K562 (cell line): ENCODE measurements around the gene MLC1. TPM values are rescaled to one million over a fixed set of nuclear protein-coding genes. Genes with fewer than 3 reads are reported as not detected.

Source experiments
- ESRRB ChIP-seq: fragments of 250-450 bp; sonication (Bioruptor Pico); IDR thresholded peaks from 2 replicates; pipeline ENCODE4 v1.5.0; 2020; ENCODE audit warnings: mild to moderate bottlenecking, moderate library complexity, borderline replicate concordance
- EWSR1 ChIP-seq: fragments of 450-650 bp; IDR thresholded peaks from 2 replicates; pipeline ENCODE4 v1.6.1; 2018; ENCODE audit warnings: borderline replicate concordance, mild to moderate bottlenecking, low read depth, moderate library complexity; ENCODE audit not compliant: partially characterized antibody
- JUNB ChIP-seq: fragments of 450-650 bp; formaldehyde crosslinking; conservative IDR thresholded peaks from 2 replicates; pipeline ENCODE4 v1.4.0; 2020; ENCODE audit warnings: mild to moderate bottlenecking
- KLF1 ChIP-seq: fragments of 450-650 bp; IDR thresholded peaks from 2 replicates; pipeline ENCODE4 v1.6.1; 2016; ENCODE audit warnings: missing genetic modification characterization, missing compliant biosample characterization
- KLF13 ChIP-seq: fragments of 450-650 bp; IDR thresholded peaks from 2 replicates; pipeline ENCODE4 v1.6.1; 2016; ENCODE audit warnings: missing genetic modification characterization, low read depth, mild to moderate bottlenecking, missing compliant biosample characterization, moderate library complexity, borderline replicate concordance
- KLF6 ChIP-seq: fragments of 250-450 bp; sonication (Bioruptor Pico); IDR thresholded peaks from 2 replicates; pipeline ENCODE4 v1.4.0; 2020; ENCODE audit warnings: mild to moderate bottlenecking, moderate library complexity, borderline replicate concordance
- PHB2 ChIP-seq: fragments of 450-650 bp; IDR thresholded peaks from 2 replicates; pipeline ENCODE4 v1.6.1; 2017; ENCODE audit warnings: low read depth
- PHTF2 ChIP-seq: fragments of 250-450 bp; sonication (Bioruptor Pico); IDR thresholded peaks from 2 replicates; pipeline ENCODE4 v1.5.0; 2021; ENCODE audit warnings: mild to moderate bottlenecking
- POLR2H ChIP-seq: IDR thresholded peaks from 2 replicates; pipeline ENCODE4 v1.6.1; 2016; ENCODE audit warnings: missing genetic modification characterization, low read depth, mild to moderate bottlenecking, control low read depth, missing compliant biosample characterization, moderate library complexity
- RBM34 ChIP-seq: fragments of 200-400 bp; formaldehyde crosslinking; IDR thresholded peaks from 2 replicates; pipeline ENCODE4 v1.6.1; 2018; ENCODE audit warnings: low read length, borderline replicate concordance; ENCODE audit not compliant: insufficient read depth
- RFX1 ChIP-seq: fragments of 450-650 bp; IDR thresholded peaks from 2 replicates; pipeline ENCODE4 v1.6.1; 2016; ENCODE audit warnings: mild to moderate bottlenecking, moderate library complexity
- SAFB2 ChIP-seq: fragments of 200-400 bp; formaldehyde crosslinking; IDR thresholded peaks from 2 replicates; pipeline ENCODE4 v1.6.1; 2018; ENCODE audit warnings: borderline replicate concordance, low read length, low read depth, moderate library complexity; ENCODE audit not compliant: severe bottlenecking
- ZBTB33 ChIP-seq: sonication (generic); formaldehyde crosslinking; IDR thresholded peaks from 2 replicates; pipeline ENCODE4 v1.8.1; 2023; ENCODE audit warnings: mild to moderate bottlenecking, missing genetic modification reagents
- ZNF184 ChIP-seq: sonication (generic); formaldehyde crosslinking; IDR thresholded peaks from 2 replicates; pipeline ENCODE4 v1.5.0; 2020; ENCODE audit warnings: missing genetic modification reagents
- ZNF785 ChIP-seq: fragments of 250-450 bp; sonication (Bioruptor Pico); IDR thresholded peaks from 2 replicates; pipeline ENCODE4 v1.4.0; 2020; ENCODE audit warnings: mild to moderate bottlenecking
- polyA plus RNA-seq, 8 experiments: library from polyadenylated mRNA; depleted of rRNA in 4 of 8; stranded (reverse) in 5 of 8; unstranded in 3 of 8; fragments of >200 nt; fragmentation: Nextera tagmentation in 2 of 8; fragmentation: Illumina TruSeq in 1 of 8; extraction: Ambion mirVana in 2 of 8; extraction: Trizol in 1 of 8; gene quantifications; 2 replicates each; pipeline versions ENCODE4 v1.2.1 to v1.2.3, GENCODE V29; 2011 to 2014; ENCODE audit warnings: inconsistent platforms in 1 of 8, missing spikeins in 1 of 8
- total RNA-seq, 7 experiments: library from RNA; depleted of rRNA in 6 of 7; stranded (reverse); fragments of >200 nt in 6 of 7; fragmentation: Illumina TruSeq in 2 of 7; extraction: Trizol in 2 of 7; gene quantifications; 2 replicates each; pipeline versions ENCODE4 v1.2.1 to v1.2.3, GENCODE V29; 2011 to 2021; ENCODE audit warnings: low replicate concordance in 1 of 7
- TF ChIP-seq, protein P1 (sequence below): fragments of 200-600 bp; sonication (generic); IDR thresholded peaks from one replicate; pipeline ENCODE4 v1.6.1; 2012; ENCODE audit warnings: mild to moderate bottlenecking, low read depth, low read length, inconsistent platforms

MLC1 gene
- total and polyA plus RNA-seq, 9 of the 15 experiments (the other 6 are each of a cell fraction or from before 2014, with no cell fraction given) = 0.06 to 0.98 (median 0.39) TPM

DNA sequence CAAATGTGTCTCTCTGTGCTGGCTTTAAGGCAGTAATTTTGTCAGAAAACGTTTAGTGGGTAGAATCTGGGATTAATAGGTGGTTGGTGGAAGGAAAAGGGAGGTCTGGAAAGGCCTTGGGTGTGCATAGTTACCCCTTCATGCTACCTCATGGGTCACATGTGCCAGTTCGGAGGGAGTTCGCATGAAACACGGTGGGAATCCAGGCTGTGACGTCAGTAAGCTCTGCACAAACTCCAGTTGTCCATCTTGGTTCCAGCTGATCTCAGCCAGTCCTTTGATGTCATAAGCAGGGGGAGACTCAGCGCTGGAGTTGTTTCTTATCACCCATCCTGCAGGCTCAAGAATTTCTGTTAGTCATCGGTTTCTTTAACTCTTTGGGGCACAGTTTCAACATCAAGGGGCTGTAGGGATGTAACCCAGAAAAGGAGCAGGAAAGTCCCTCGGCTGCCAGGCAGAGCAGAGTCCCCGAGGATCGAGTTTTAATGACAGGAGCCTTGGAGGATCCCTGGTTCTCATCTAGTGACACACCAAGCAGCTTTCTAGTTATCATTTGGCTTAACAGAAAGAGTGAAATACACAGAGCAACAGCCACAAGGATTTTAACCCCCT, 33.4 kb upstream of the MLC1 start (continued):
- TF ChIP-seq, protein P1, sequence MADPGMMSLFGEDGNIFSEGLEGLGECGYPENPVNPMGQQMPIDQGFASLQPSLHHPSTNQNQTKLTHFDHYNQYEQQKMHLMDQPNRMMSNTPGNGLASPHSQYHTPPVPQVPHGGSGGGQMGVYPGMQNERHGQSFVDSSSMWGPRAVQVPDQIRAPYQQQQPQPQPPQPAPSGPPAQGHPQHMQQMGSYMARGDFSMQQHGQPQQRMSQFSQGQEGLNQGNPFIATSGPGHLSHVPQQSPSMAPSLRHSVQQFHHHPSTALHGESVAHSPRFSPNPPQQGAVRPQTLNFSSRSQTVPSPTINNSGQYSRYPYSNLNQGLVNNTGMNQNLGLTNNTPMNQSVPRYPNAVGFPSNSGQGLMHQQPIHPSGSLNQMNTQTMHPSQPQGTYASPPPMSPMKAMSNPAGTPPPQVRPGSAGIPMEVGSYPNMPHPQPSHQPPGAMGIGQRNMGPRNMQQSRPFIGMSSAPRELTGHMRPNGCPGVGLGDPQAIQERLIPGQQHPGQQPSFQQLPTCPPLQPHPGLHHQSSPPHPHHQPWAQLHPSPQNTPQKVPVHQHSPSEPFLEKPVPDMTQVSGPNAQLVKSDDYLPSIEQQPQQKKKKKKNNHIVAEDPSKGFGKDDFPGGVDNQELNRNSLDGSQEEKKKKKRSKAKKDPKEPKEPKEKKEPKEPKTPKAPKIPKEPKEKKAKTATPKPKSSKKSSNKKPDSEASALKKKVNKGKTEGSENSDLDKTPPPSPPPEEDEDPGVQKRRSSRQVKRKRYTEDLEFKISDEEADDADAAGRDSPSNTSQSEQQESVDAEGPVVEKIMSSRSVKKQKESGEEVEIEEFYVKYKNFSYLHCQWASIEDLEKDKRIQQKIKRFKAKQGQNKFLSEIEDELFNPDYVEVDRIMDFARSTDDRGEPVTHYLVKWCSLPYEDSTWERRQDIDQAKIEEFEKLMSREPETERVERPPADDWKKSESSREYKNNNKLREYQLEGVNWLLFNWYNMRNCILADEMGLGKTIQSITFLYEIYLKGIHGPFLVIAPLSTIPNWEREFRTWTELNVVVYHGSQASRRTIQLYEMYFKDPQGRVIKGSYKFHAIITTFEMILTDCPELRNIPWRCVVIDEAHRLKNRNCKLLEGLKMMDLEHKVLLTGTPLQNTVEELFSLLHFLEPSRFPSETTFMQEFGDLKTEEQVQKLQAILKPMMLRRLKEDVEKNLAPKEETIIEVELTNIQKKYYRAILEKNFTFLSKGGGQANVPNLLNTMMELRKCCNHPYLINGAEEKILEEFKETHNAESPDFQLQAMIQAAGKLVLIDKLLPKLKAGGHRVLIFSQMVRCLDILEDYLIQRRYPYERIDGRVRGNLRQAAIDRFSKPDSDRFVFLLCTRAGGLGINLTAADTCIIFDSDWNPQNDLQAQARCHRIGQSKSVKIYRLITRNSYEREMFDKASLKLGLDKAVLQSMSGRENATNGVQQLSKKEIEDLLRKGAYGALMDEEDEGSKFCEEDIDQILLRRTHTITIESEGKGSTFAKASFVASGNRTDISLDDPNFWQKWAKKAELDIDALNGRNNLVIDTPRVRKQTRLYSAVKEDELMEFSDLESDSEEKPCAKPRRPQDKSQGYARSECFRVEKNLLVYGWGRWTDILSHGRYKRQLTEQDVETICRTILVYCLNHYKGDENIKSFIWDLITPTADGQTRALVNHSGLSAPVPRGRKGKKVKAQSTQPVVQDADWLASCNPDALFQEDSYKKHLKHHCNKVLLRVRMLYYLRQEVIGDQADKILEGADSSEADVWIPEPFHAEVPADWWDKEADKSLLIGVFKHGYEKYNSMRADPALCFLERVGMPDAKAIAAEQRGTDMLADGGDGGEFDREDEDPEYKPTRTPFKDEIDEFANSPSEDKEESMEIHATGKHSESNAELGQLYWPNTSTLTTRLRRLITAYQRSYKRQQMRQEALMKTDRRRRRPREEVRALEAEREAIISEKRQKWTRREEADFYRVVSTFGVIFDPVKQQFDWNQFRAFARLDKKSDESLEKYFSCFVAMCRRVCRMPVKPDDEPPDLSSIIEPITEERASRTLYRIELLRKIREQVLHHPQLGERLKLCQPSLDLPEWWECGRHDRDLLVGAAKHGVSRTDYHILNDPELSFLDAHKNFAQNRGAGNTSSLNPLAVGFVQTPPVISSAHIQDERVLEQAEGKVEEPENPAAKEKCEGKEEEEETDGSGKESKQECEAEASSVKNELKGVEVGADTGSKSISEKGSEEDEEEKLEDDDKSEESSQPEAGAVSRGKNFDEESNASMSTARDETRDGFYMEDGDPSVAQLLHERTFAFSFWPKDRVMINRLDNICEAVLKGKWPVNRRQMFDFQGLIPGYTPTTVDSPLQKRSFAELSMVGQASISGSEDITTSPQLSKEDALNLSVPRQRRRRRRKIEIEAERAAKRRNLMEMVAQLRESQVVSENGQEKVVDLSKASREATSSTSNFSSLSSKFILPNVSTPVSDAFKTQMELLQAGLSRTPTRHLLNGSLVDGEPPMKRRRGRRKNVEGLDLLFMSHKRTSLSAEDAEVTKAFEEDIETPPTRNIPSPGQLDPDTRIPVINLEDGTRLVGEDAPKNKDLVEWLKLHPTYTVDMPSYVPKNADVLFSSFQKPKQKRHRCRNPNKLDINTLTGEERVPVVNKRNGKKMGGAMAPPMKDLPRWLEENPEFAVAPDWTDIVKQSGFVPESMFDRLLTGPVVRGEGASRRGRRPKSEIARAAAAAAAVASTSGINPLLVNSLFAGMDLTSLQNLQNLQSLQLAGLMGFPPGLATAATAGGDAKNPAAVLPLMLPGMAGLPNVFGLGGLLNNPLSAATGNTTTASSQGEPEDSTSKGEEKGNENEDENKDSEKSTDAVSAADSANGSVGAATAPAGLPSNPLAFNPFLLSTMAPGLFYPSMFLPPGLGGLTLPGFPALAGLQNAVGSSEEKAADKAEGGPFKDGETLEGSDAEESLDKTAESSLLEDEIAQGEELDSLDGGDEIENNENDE = no peak
- TF ChIP-seq EWSR1 = no peak
- no peak for TF ChIP-seq KLF1 (tag)
- no peak for TF ChIP-seq ZBTB33 (CRISPR knock-in tag)
- TF ChIP-seq SAFB2 = no peak
- 0 out of 2 replicates have a peak, but pooled peaks have one; percentile 26 for TF ChIP-seq KLF6 (CRISPR knock-in tag)
- TF ChIP-seq KLF13 (tag) = no peak
- no peak for TF ChIP-seq RFX1
- no peak for TF ChIP-seq POLR2H (tag)
- TF ChIP-seq ZNF785 (CRISPR knock-in tag) = no peak
- TF ChIP-seq JUNB (CRISPR knock-in tag) = no peak
- TF ChIP-seq PHB2 = no peak
- TF ChIP-seq ZNF184 (CRISPR knock-in tag) = no peak
- no peak for TF ChIP-seq ESRRB (CRISPR knock-in tag)
- no peak for TF ChIP-seq RBM34
- no peak for TF ChIP-seq PHTF2 (CRISPR knock-in tag)
